Middle frontal gyrus (tissue), 1 donor: Measurements from ENCODE around the gene FKBP2.

Source experiments
- DNase-seq: peaks from one replicate; pipeline ENCODE4 v3.0.0-alpha.2; 2015; ENCODE audit warnings: low spot score; ENCODE audit errors: extremely low spot score

The FKBP2 gene

GRCh38 chr11:64249038-64249437, 8.1 kb downstream of the FKBP2 start:
- no peak for DNase-seq

- no peak for DNase-seq
Measured at GRCh38 chr11:64249563-64250414, 8.9 kb downstream of the FKBP2 start.

GRCh38 chr11:64250415-64251015, 9.6 kb downstream of the FKBP2 start:
- DNase-seq: no peak

GRCh38 chr11:64251016-64251752, 10.3 kb downstream of the FKBP2 start, which contains the start of gene PLCB3:
Gene PLCB3, plus strand, starts transcription at chr11:64251530. Its CDS starts 120 bp downstream, at chr11:64251650.
- no peak for DNase-seq

- DNase-seq: no peak
Measured at GRCh38 chr11:64251753-64252002, 10.8 kb downstream of the FKBP2 start.

- no peak for DNase-seq
Measured at GRCh38 chr11:64252003-64252872, 11.3 kb downstream of the FKBP2 start.

- no peak for DNase-seq
Measured at GRCh38 chr11:64253043-64253442, 12.1 kb downstream of the FKBP2 start.

GRCh38 chr11:64253481-64253880, 12.6 kb downstream of the FKBP2 start:
- no peak for DNase-seq

GRCh38 chr11:64254326-64254725, 13.4 kb downstream of the FKBP2 start:
- no peak for DNase-seq

- DNase-seq: no peak
Measured at GRCh38 chr11:64255135-64256128, 14.5 kb downstream of the FKBP2 start.

- no peak for DNase-seq
Measured at GRCh38 chr11:64256300-64256699, 15.4 kb downstream of the FKBP2 start.

GRCh38 chr11:64258356-64258755, 17.5 kb downstream of the FKBP2 start:
- no peak for DNase-seq

GRCh38 chr11:64258946-64259532, 18.1 kb downstream of the FKBP2 start:
- no peak for DNase-seq

GRCh38 chr11:64259533-64260067, 18.7 kb downstream of the FKBP2 start:
- no peak for DNase-seq

- DNase-seq: no peak
Measured at GRCh38 chr11:64260147-64260708, 19.3 kb downstream of the FKBP2 start.

GRCh38 chr11:64261556-64262080, 20.7 kb downstream of the FKBP2 start:
- no peak for DNase-seq

- DNase-seq: no peak
Measured at GRCh38 chr11:64262271-64263002, 21.5 kb downstream of the FKBP2 start.
